ENCODE measurements around the gene SERPINB13. TPM values are rescaled to one million over a fixed set of nuclear protein-coding genes. Genes with fewer than 3 reads are reported as not detected.

Gene SERPINB13
- total RNA-seq, 2 donors from 2014 or later: not detected

GRCh38 chr18:63567825-63568224 lies 19.3 kb upstream of the SERPINB13 start:
- Mint-ChIP-seq H3K4me3 (no peak overlapping the region), H3K27me3 (peaks cover 25% of the 10 kb centered on the region), H3K4me1 (no peaks in the 10 kb centered on the region), H3K9me3 (no peaks in the 10 kb centered on the region), H3K27ac (no peak overlapping the region), H3K36me3 (ENCODE audit: low read depth) (no peaks in the 10 kb centered on the region)
- ATAC-seq (replicated peaks): no peak

DNA sequence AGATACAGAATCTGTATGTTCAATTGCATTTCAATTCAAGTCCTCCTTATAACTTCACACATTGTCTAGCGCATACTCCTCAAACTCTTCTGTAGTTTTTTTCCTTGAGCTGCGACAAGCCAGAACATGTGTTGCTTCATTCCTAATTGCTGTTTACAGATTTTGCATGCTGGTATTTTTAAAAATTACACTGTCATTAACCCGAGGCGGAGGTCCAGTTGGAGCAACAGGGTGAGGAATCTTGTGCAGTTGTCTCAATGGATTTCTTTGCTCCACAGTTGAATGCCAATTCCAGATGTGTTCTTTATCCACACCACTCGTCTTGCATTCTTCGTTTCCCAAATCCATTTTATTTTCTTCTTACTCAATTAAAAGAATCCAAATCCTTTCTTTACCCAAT lies 16.4 kb upstream of the SERPINB13 start:
- ATAC-seq (replicated peaks): no peak
- Mint-ChIP-seq H3K36me3 (ENCODE audit: low read depth) (no peaks in the 10 kb centered on the region), H3K27me3 (peaks cover 25% of the 10 kb centered on the region), H3K4me3 (no peak overlapping the region), H3K27ac (no peak overlapping the region), H3K9me3 (no peaks in the 10 kb centered on the region), H3K4me1 (no peaks in the 10 kb centered on the region)

DNA sequence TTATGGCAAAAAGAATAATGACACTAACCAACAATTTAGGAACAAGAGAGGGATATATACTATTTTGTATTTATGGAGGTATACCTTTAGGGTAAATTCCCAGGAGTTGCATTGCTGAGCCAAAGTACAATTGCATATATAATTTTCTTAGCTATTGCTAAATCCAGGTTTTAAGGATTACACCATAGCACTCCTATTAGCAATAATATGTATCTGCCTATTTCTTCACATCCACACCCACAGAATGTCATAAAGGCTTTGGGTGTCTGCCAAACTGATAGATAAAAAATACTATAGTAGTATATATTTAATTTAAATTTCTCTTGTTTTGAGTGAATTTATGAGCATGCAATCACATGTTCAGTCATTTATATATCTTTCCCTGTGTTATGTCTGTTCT lies 11.5 kb upstream of the SERPINB13 start:
- no peak for ATAC-seq (replicated peaks)
- Mint-ChIP-seq H3K9me3 (no peaks in the 10 kb centered on the region), H3K36me3 (ENCODE audit: low read depth) (no peaks in the 10 kb centered on the region), H3K27me3 (peaks cover 21% of the 10 kb centered on the region), H3K4me3 (no peak overlapping the region), H3K27ac (no peak overlapping the region), H3K4me1 (no peaks in the 10 kb centered on the region)

- Mint-ChIP-seq H3K27ac (no peak overlapping the region), H3K36me3 (ENCODE audit: low read depth) (no peaks in the 10 kb centered on the region), H3K4me1 (no peaks in the 10 kb centered on the region), H3K9me3 (no peaks in the 10 kb centered on the region), H3K27me3 (peaks cover 14% of the 10 kb centered on the region), H3K4me3 (no peak overlapping the region)
- no peak for ATAC-seq (replicated peaks)
These were observed 8.7 kb upstream of the SERPINB13 start for GRCh38 chr18:63578357-63578958.

GRCh38 chr18:63579616-63580015 lies 7.5 kb upstream of the SERPINB13 start:
- Mint-ChIP-seq H3K4me3 (no peak overlapping the region), H3K36me3 (ENCODE audit: low read depth) (no peaks in the 10 kb centered on the region), H3K27me3 (peaks cover 19% of the 10 kb centered on the region), H3K27ac (no peak overlapping the region), H3K9me3 (no peaks in the 10 kb centered on the region), H3K4me1 (no peaks in the 10 kb centered on the region)
- no peak for ATAC-seq (replicated peaks)

GRCh38 chr18:63585988-63586387 lies 1.2 kb upstream of the SERPINB13 start:
- H3K9me3 Mint-ChIP-seq: no peaks in the 10 kb centered on the region
- no peak for ATAC-seq (replicated peaks)

DNA sequence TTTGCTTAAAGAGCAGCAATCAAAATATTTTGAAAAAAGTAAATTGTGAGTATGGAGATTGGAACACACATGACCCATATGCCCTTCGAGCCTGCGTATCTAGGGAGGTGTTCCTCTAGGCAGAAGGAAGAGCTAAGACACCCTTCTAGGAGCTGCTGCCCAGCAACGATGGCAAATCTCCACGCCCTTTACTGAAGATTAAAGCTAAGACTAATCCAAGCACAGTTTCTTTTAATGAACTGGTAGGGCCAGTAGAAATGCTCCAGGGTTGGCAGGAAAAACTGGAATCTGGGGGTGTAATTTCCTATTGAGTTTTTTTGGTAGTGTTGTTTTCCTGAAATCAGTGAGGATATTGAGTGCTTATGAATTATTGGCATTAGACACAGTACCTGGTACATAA lies 712 bp upstream of the SERPINB13 start:
- no peaks in the 10 kb centered on the region for H3K9me3 Mint-ChIP-seq
- no peaks in the 10 kb centered on the region for H3K4me1 Mint-ChIP-seq
- no peak for ATAC-seq (replicated peaks)

More at GRCh38 chr18:63585988-63586387, 1.2 kb upstream of the SERPINB13 start:
- H3K27me3 Mint-ChIP-seq: peaks cover 16% of the 10 kb centered on the region
- H3K4me1 Mint-ChIP-seq: no peaks in the 10 kb centered on the region
- H3K27ac Mint-ChIP-seq: no peak overlapping the region
- H3K4me3 Mint-ChIP-seq: no peak overlapping the region
- H3K36me3 Mint-ChIP-seq (ENCODE audit: low read depth): no peaks in the 10 kb centered on the region

DNA sequence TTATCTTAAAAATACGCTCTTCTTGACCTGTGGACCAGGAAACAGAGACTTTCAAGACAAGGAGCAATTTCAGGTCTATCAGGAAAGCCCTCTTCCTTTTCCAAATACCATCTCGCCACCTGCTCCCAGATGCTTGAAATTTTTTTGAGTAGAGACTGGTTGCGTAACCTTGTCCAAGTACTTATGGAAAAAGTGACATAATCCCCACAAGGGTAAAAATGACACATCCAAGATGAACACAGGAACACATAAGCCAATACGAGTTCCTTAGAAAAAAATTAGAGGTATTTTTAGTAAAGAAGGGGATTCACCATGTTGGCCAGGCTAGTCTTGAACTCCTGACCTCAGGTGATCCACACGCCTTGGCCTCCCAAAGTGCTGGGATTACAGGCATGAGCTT lies 1.8 kb downstream of the SERPINB13 start:
- Mint-ChIP-seq H3K36me3 (ENCODE audit: low read depth) (no peaks in the 10 kb centered on the region), H3K27ac (no peak overlapping the region), H3K4me3 (no peak overlapping the region), H3K4me1 (no peaks in the 10 kb centered on the region), H3K27me3 (peaks cover 16% of the 10 kb centered on the region), H3K9me3 (no peaks in the 10 kb centered on the region)
- ATAC-seq (replicated peaks): no peak

More for the DNA sequence above, 712 bp upstream of the SERPINB13 start:
- no peaks in the 10 kb centered on the region for H3K36me3 Mint-ChIP-seq (ENCODE audit: low read depth)
- H3K27ac Mint-ChIP-seq: no peak overlapping the region
- H3K4me3 Mint-ChIP-seq: no peak overlapping the region
- H3K27me3 Mint-ChIP-seq: peaks cover 16% of the 10 kb centered on the region

- peaks cover 9% of the 10 kb centered on the region for H3K27me3 Mint-ChIP-seq
- no peak for ATAC-seq (replicated peaks)
- H3K36me3 Mint-ChIP-seq (ENCODE audit: low read depth): no peaks in the 10 kb centered on the region
- no peaks in the 10 kb centered on the region for H3K4me1 Mint-ChIP-seq
- H3K27ac Mint-ChIP-seq: no peak overlapping the region
- H3K4me3 Mint-ChIP-seq: no peak overlapping the region
- no peaks in the 10 kb centered on the region for H3K9me3 Mint-ChIP-seq
These were observed 3.2 kb downstream of the SERPINB13 start for GRCh38 chr18:63590373-63590772.

- no peak for ATAC-seq (replicated peaks)
These were observed 4.0 kb downstream of the SERPINB13 start for GRCh38 chr18:63590966-63591695.

GRCh38 chr18:63591725-63592124 lies 4.6 kb downstream of the SERPINB13 start:
- H3K27ac Mint-ChIP-seq: no peak overlapping the region
- H3K9me3 Mint-ChIP-seq: no peaks in the 10 kb centered on the region
- H3K36me3 Mint-ChIP-seq (ENCODE audit: low read depth): no peaks in the 10 kb centered on the region
- no peak overlapping the region for H3K4me3 Mint-ChIP-seq
- no peak for ATAC-seq (replicated peaks)
- H3K27me3 Mint-ChIP-seq: peaks cover 3% of the 10 kb centered on the region
- no peaks in the 10 kb centered on the region for H3K4me1 Mint-ChIP-seq

More at GRCh38 chr18:63590966-63591695, 4.0 kb downstream of the SERPINB13 start:
- H3K27me3 Mint-ChIP-seq: peaks cover 3% of the 10 kb centered on the region
- no peak overlapping the region for H3K4me3 Mint-ChIP-seq
- H3K4me1 Mint-ChIP-seq: no peaks in the 10 kb centered on the region
- no peak overlapping the region for H3K27ac Mint-ChIP-seq
- H3K9me3 Mint-ChIP-seq: no peaks in the 10 kb centered on the region
- H3K36me3 Mint-ChIP-seq (ENCODE audit: low read depth): no peaks in the 10 kb centered on the region

DNA sequence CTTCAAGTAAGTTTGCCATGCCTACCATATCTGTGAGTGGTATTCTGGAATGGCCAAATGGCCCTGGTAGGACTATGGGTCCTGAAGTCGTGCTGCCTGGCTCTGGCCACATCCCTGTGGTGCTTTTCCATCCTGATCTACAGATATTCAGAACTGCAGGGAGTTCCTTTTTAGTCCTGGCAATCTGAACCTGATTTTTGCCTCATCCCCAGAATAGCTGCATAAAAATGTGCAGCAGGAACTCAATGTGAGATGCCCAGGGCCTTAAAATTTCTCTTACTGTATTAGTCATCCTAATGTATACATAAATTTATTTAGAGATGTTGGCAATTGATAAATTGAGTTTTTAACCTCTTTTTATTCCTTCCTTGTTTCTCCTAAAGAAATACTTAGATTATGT lies 5.3 kb downstream of the SERPINB13 start:
- H3K27me3 Mint-ChIP-seq: peaks cover 3% of the 10 kb centered on the region
- H3K4me1 Mint-ChIP-seq: no peaks in the 10 kb centered on the region
- H3K4me3 Mint-ChIP-seq: no peak overlapping the region
- no peak overlapping the region for H3K27ac Mint-ChIP-seq
- H3K36me3 Mint-ChIP-seq (ENCODE audit: low read depth): no peaks in the 10 kb centered on the region
- no peak for ATAC-seq (replicated peaks)
- H3K9me3 Mint-ChIP-seq: no peaks in the 10 kb centered on the region

- ATAC-seq (replicated peaks): no peak
- no peaks in the 10 kb centered on the region for H3K4me1 Mint-ChIP-seq
- H3K27me3 Mint-ChIP-seq: peaks cover 6% of the 10 kb centered on the region
- no peaks in the 10 kb centered on the region for H3K36me3 Mint-ChIP-seq (ENCODE audit: low read depth)
- no peaks in the 10 kb centered on the region for H3K9me3 Mint-ChIP-seq
- no peak overlapping the region for H3K4me3 Mint-ChIP-seq
- no peak overlapping the region for H3K27ac Mint-ChIP-seq
These were observed 9.8 kb downstream of the SERPINB13 start for GRCh38 chr18:63596964-63597363.

GRCh38 chr18:63603355-63603754 lies 16.2 kb downstream of the SERPINB13 start:
- peaks cover 8% of the 10 kb centered on the region for H3K27me3 Mint-ChIP-seq
- no peaks in the 10 kb centered on the region for H3K4me1 Mint-ChIP-seq
- no peak for ATAC-seq (replicated peaks)
- H3K27ac Mint-ChIP-seq: no peak overlapping the region
- no peaks in the 10 kb centered on the region for H3K36me3 Mint-ChIP-seq (ENCODE audit: low read depth)
- no peak overlapping the region for H3K4me3 Mint-ChIP-seq
- no peaks in the 10 kb centered on the region for H3K9me3 Mint-ChIP-seq

DNA sequence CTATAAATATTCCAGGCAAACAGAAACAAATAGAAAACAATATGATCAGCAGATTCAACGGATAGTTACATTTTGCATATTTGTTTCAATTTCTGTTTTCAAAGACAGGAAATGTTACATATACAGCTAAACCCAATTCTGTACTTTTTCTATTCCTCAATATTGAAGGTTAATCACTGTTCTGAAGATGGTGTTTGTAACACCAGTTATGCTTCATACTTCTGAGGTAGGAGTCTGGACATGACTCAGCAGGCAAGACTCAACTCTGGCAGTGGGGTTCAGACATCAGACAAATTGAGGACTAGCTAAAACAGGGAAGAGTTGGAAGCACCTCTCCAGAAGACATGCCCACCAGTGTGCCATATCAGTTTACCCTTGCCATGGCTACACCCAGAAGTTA lies 16.6 kb downstream of the SERPINB13 start:
- ATAC-seq (replicated peaks): peak; percentile 51
- Mint-ChIP-seq H3K4me1 (no peaks in the 10 kb centered on the region), H3K27ac (no peak overlapping the region), H3K36me3 (ENCODE audit: low read depth) (no peaks in the 10 kb centered on the region), H3K27me3 (peaks cover 8% of the 10 kb centered on the region), H3K9me3 (no peaks in the 10 kb centered on the region), H3K4me3 (no peak overlapping the region)

Measured in activated T-helper 17 cell treated with anti-CD3 and anti-CD28 coated beads, Interleukin-2, amount 50 U/mL, for 72 hours (primary cell).